PC-3 (cell line): ENCODE data around the gene TPPP3. TPM values are rescaled to one million over a fixed set of nuclear protein-coding genes. Genes with fewer than 3 reads are reported as not detected.

Source experiments
- total RNA-seq: library from RNA; depleted of rRNA; stranded (reverse); fragments of >200 nt; gene quantifications from 2 replicates; pipeline ENCODE4 v1.2.3, GENCODE V29; 2014; rRNA removed

TPPP3 gene
- total RNA-seq, 1 experiment from 2014 or later: not detected

Other genes with a start within 250 kb of the TPPP3 start
- gene B3GNT9, start 242.5 kb downstream of the TPPP3 start, total RNA-seq: 2.3 and 2.8 TPM in 2 replicates
- gene TRADD, start 233.6 kb downstream of the TPPP3 start, total RNA-seq: 19.4 and 26.6 TPM in 2 replicates
- 8.7 and 13.1 TPM in 2 replicates for gene FBXL8, start 233.5 kb downstream of the TPPP3 start, total RNA-seq
- 20.6 and 24.8 TPM in 2 replicates for gene HSF4, start 228.8 kb downstream of the TPPP3 start, total RNA-seq
- gene NOL3, start 223.0 kb downstream of the TPPP3 start, total RNA-seq: 64.5 and 91.6 TPM in 2 replicates
- 22.6 and 29.6 TPM in 2 replicates for gene MATCAP1, start 209.5 kb downstream of the TPPP3 start, total RNA-seq
- not detected in 2 replicates for gene EXOC3L1, start 203.4 kb downstream of the TPPP3 start, total RNA-seq
- gene E2F4, start 201.3 kb downstream of the TPPP3 start, total RNA-seq: 86.2 and 107 TPM in 2 replicates
- 1.6 and 2.2 TPM in 2 replicates for gene ELMO3, start 194.4 kb downstream of the TPPP3 start, total RNA-seq
- 35.4 and 36.6 TPM in 2 replicates for gene TMEM208, start 166.4 kb downstream of the TPPP3 start, total RNA-seq
- gene FHOD1, start 146.0 kb downstream of the TPPP3 start, total RNA-seq: 45.5 and 57.1 TPM in 2 replicates
- gene SLC9A5, start 144.5 kb downstream of the TPPP3 start, total RNA-seq: 0.81 and 1.1 TPM in 2 replicates
- 8.9 and 15.6 TPM in 2 replicates for gene PLEKHG4, start 114.0 kb downstream of the TPPP3 start, total RNA-seq
- not detected in 2 replicates for gene KCTD19, start 66.8 kb downstream of the TPPP3 start, total RNA-seq
- 0.92 TPM in 1 of 2 replicates, not detected in the other for gene LRRC36, start 66.7 kb downstream of the TPPP3 start, total RNA-seq
- 4.8 and 5.1 TPM in 2 replicates for gene ZDHHC1, start 23.0 kb upstream of the TPPP3 start, total RNA-seq
- 2.4 and 8.3 TPM in 2 replicates for gene HSD11B2, start 37.6 kb upstream of the TPPP3 start, total RNA-seq
- 65.5 and 76.6 TPM in 2 replicates for gene ATP6V0D1, start 87.7 kb upstream of the TPPP3 start, total RNA-seq
- not detected in 2 replicates for gene AGRP, start 90.0 kb upstream of the TPPP3 start, total RNA-seq
- gene RIPOR1, start 135.3 kb upstream of the TPPP3 start, total RNA-seq: 14.8 and 30.8 TPM in 2 replicates
- gene CTCF, start 169.0 kb upstream of the TPPP3 start, total RNA-seq: 30.3 and 34.7 TPM in 2 replicates